BLaER1 treated with 17β-estradiol and CSF1 and Interleukin-3, amounts not matched to agents 10 nM and 100 nM (cell line): Measurements from ENCODE around the gene ZFPM1.

Experiments used
- H3K27ac ChIP-seq, 11 experiments: shearing (Covaris generic); formaldehyde crosslinking; 2 replicates each; pipeline ENCODE4 v1.8.1; 2022
- H3K27me3 ChIP-seq, 11 experiments: shearing (Covaris generic); formaldehyde crosslinking; 2 replicates each; pipeline ENCODE4 v1.8.1; 2022
- H3K36me3 ChIP-seq, 11 experiments: shearing (Covaris generic); formaldehyde crosslinking; 2 replicates each; pipeline ENCODE4 v1.8.1; 2022
- H3K4me1 ChIP-seq, 10 experiments: shearing (Covaris generic); formaldehyde crosslinking; 2 replicates each; pipeline ENCODE4 v1.8.1; 2022
- H3K4me2 ChIP-seq, 11 experiments: shearing (Covaris generic); formaldehyde crosslinking; 2 replicates each; pipeline ENCODE4 v1.8.1; 2022
- H3K4me3 ChIP-seq, 10 experiments: shearing (Covaris generic); formaldehyde crosslinking; 2 replicates each; pipeline ENCODE4 v1.8.1; 2022
- H3K9ac ChIP-seq, 11 experiments: shearing (Covaris generic); formaldehyde crosslinking; 2 replicates each; pipeline ENCODE4 v1.8.1; 2022
- H3K9me3 ChIP-seq, 11 experiments: shearing (Covaris generic); formaldehyde crosslinking; replicated peaks in 1 of 11; 2 replicates each; pipeline ENCODE4 v1.8.1; 2022
- H4K20me1 ChIP-seq, 11 experiments: shearing (Covaris generic); formaldehyde crosslinking; 2 replicates each; pipeline ENCODE4 v1.8.1; 2022
- Cebpa-rat ChIP-seq, 11 experiments: shearing (Covaris generic); IDR thresholded peaks; 2 replicates each; pipeline ENCODE4 v1.8.1; 2022

Gene ZFPM1

GRCh38 chr16:88415381-88415705, 37.7 kb upstream of the ZFPM1 start:
- no peaks in the 10 kb centered on the region for H3K36me3 ChIP-seq
- H3K9me3 ChIP-seq = no peaks in the 10 kb centered on the region
- H4K20me1 ChIP-seq = 0 out of 22 replicates have a peak, but pooled peaks cover 0 to 6% (median 0%) of the 10 kb centered on the region in 11 experiments
- H3K4me2 ChIP-seq = no peak overlapping the region
- H3K27me3 ChIP-seq = no peaks in the 10 kb centered on the region
- TF ChIP-seq Cebpa-rat (IDR thresholded peaks at IDR 0.05) = no peak
- no peak overlapping the region for H3K9ac ChIP-seq
- H3K27ac ChIP-seq = no peak overlapping the region
- H3K4me3 ChIP-seq = no peak overlapping the region
- H3K4me1 ChIP-seq = no peaks in the 10 kb centered on the region

GRCh38 chr16:88415713-88416323, 37.3 kb upstream of the ZFPM1 start:
- 0 out of 22 replicates have a peak, but pooled peaks cover 0 to 6% (median 0%) of the 10 kb centered on the region in 11 experiments for H4K20me1 ChIP-seq
- no peak overlapping the region for H3K4me3 ChIP-seq
- H3K36me3 ChIP-seq = no peaks in the 10 kb centered on the region
- TF ChIP-seq Cebpa-rat (IDR thresholded peaks at IDR 0.05) = no peak
- H3K27me3 ChIP-seq = no peaks in the 10 kb centered on the region
- H3K4me2 ChIP-seq = no peak overlapping the region
- H3K27ac ChIP-seq = no peak overlapping the region
- no peak overlapping the region for H3K9ac ChIP-seq
- H3K9me3 ChIP-seq = no peaks in the 10 kb centered on the region
- no peaks in the 10 kb centered on the region for H3K4me1 ChIP-seq

- no peak for TF ChIP-seq Cebpa-rat (IDR thresholded peaks at IDR 0.05)
- Histone ChIP-seq H3K27ac (no peak overlapping the region), H3K9me3 (no peaks in the 10 kb centered on the region), H4K20me1 (0 out of 22 replicates have a peak, but pooled peaks cover 0 to 6% (median 0%) of the 10 kb centered on the region in 11 experiments), H3K9ac (no peak overlapping the region), H3K36me3 (no peaks in the 10 kb centered on the region), H3K4me3 (no peak overlapping the region), H3K4me2 (no peak overlapping the region), H3K27me3 (no peaks in the 10 kb centered on the region), H3K4me1 (no peaks in the 10 kb centered on the region)
Observed at GRCh38 chr16:88416686-88417085, 36.4 kb upstream of the ZFPM1 start.

- Histone ChIP-seq H4K20me1 (0 out of 22 replicates have a peak, but pooled peaks cover 0 to 6% (median 0%) of the 10 kb centered on the region in 11 experiments), H3K9ac (no peak overlapping the region), H3K4me2 (no peak overlapping the region), H3K36me3 (no peaks in the 10 kb centered on the region), H3K9me3 (no peaks in the 10 kb centered on the region), H3K4me1 (no peaks in the 10 kb centered on the region), H3K27ac (no peak overlapping the region), H3K27me3 (peaks cover 0 to under 1% (median 0%) of the 10 kb centered on the region in 11 experiments; a peak in 1 of 22 replicates), H3K4me3 (no peak overlapping the region)
- no peak for TF ChIP-seq Cebpa-rat (IDR thresholded peaks at IDR 0.05)
Observed at GRCh38 chr16:88417684-88418476, 35.2 kb upstream of the ZFPM1 start.

GRCh38 chr16:88418869-88419268, 34.2 kb upstream of the ZFPM1 start:
- no peak overlapping the region for H3K4me3 ChIP-seq
- H3K9ac ChIP-seq = no peak overlapping the region
- H3K4me1 ChIP-seq = peaks cover 0 to 8% (median 2%) of the 10 kb centered on the region in 10 experiments; a peak in 8 of 20 replicates
- H3K27ac ChIP-seq = no peak overlapping the region
- H3K9me3 ChIP-seq = no peaks in the 10 kb centered on the region
- no peak for TF ChIP-seq Cebpa-rat (IDR thresholded peaks at IDR 0.05)
- H3K27me3 ChIP-seq = peaks cover 0 to 10% (median 8%) of the 10 kb centered on the region in 11 experiments; a peak in 17 of 22 replicates
- peaks cover 0 to 13% (median under 1%) of the 10 kb centered on the region in 11 experiments; a peak in 11 of 22 replicates for H4K20me1 ChIP-seq
- no peaks in the 10 kb centered on the region for H3K36me3 ChIP-seq
- no peak overlapping the region for H3K4me2 ChIP-seq

GRCh38 chr16:88419790-88420189, 33.3 kb upstream of the ZFPM1 start:
- H3K9ac ChIP-seq = no peak overlapping the region; a peak in 1 of 22 replicates
- H3K27ac ChIP-seq = no peak overlapping the region
- H3K4me1 ChIP-seq = peaks cover 0 to 17% (median 9%) of the 10 kb centered on the region in 10 experiments; a peak in 11 of 20 replicates
- H3K9me3 ChIP-seq = no peaks in the 10 kb centered on the region
- no peak overlapping the region for H3K4me2 ChIP-seq
- H3K27me3 ChIP-seq = peaks cover 0 to 20% (median 17%) of the 10 kb centered on the region in 11 experiments; a peak in 19 of 22 replicates
- peaks cover 0 to 23% (median 10%) of the 10 kb centered on the region in 11 experiments; a peak in 13 of 22 replicates for H4K20me1 ChIP-seq
- no peaks in the 10 kb centered on the region for H3K36me3 ChIP-seq
- no peak overlapping the region for H3K4me3 ChIP-seq
- no peak for TF ChIP-seq Cebpa-rat (IDR thresholded peaks at IDR 0.05)

GRCh38 chr16:88420496-88420895, 32.6 kb upstream of the ZFPM1 start:
- no peak for TF ChIP-seq Cebpa-rat (IDR thresholded peaks at IDR 0.05)
- Histone ChIP-seq H3K27me3 (peaks cover 2 to 27% (median 24%) of the 10 kb centered on the region in 11 experiments; a peak in 19 of 22 replicates), H3K27ac (no peak overlapping the region), H3K4me3 (no peak overlapping the region), H3K9ac (no peak overlapping the region; a peak in 1 of 22 replicates), H4K20me1 (peaks cover under 1 to 28% (median 16%) of the 10 kb centered on the region in 11 experiments; a peak in 18 of 22 replicates), H3K4me2 (no peak overlapping the region; a peak in 1 of 22 replicates), H3K36me3 (no peaks in the 10 kb centered on the region; a peak in 1 of 22 replicates), H3K4me1 (peaks cover 0 to 24% (median 11%) of the 10 kb centered on the region in 10 experiments; a peak in 12 of 20 replicates), H3K9me3 (no peaks in the 10 kb centered on the region)

- no peaks in the 10 kb centered on the region for H3K9me3 ChIP-seq
- no peak overlapping the region for H3K27ac ChIP-seq
- peaks cover 0 to 31% (median 11%) of the 10 kb centered on the region in 10 experiments; a peak in 12 of 20 replicates for H3K4me1 ChIP-seq
- H4K20me1 ChIP-seq = peaks cover 8 to 36% (median 24%) of the 10 kb centered on the region in 11 experiments; a peak in 18 of 22 replicates
- TF ChIP-seq Cebpa-rat (IDR thresholded peaks at IDR 0.05) = no peak
- no peak overlapping the region for H3K4me3 ChIP-seq
- peaks cover 0 to 7% (median 0%) of the 10 kb centered on the region in 11 experiments; a peak in 3 of 22 replicates for H3K36me3 ChIP-seq
- H3K27me3 ChIP-seq = peaks cover 5 to 33% (median 31%) of the 10 kb centered on the region in 11 experiments; a peak in 19 of 22 replicates
- H3K4me2 ChIP-seq = no peak overlapping the region
- no peak overlapping the region for H3K9ac ChIP-seq
Observed at GRCh38 chr16:88421301-88421700, 31.8 kb upstream of the ZFPM1 start.

GRCh38 chr16:88421871-88422433, 31.1 kb upstream of the ZFPM1 start:
- Histone ChIP-seq H3K4me3 (no peak overlapping the region), H3K27me3 (peaks cover 5 to 40% (median 31%) of the 10 kb centered on the region in 11 experiments; a peak in 19 of 22 replicates), H3K9me3 (no peaks in the 10 kb centered on the region), H4K20me1 (peaks cover 14 to 43% (median 31%) of the 10 kb centered on the region in 11 experiments; a peak in 20 of 22 replicates), H3K4me2 (no peak overlapping the region), H3K9ac (no peak overlapping the region), H3K27ac (no peak overlapping the region), H3K4me1 (peaks cover 0 to 31% (median 11%) of the 10 kb centered on the region in 10 experiments; a peak in 12 of 20 replicates), H3K36me3 (peaks cover 0 to 12% (median 0%) of the 10 kb centered on the region in 11 experiments; a peak in 3 of 22 replicates)
- no peak for TF ChIP-seq Cebpa-rat (IDR thresholded peaks at IDR 0.05)
